GM19324 (cell line): Measurements from ENCODE around the gene ZNG1C.
"Not testable (repeated sequence)": the region's sequence is repeated elsewhere in the genome, so short reads cannot be mapped to it uniquely, and the experiment has no call there.

Experiments used
- ATAC-seq: cut with Tn5 transposase; IDR thresholded peaks from one replicate; pipeline ENCODE4 v1.9.1; 2021; ENCODE audit warnings: mild to moderate bottlenecking, moderate library complexity; ENCODE audit not compliant: unreplicated experiment, low FRiP score

Gene ZNG1C

GRCh38 chr9:68241683-68242082 lies at the start of gene ZNG1C:
Gene ZNG1C (plus strand): TSS chr9:68241983. CDS start chr9:68242032, 49 bp downstream.
- not testable (repeated sequence) for ATAC-seq

GRCh38 chr9:68242437-68242836 lies 654 bp downstream of the ZNG1C start:
- not testable (repeated sequence) for ATAC-seq

- ATAC-seq = not testable (repeated sequence)
Observed at GRCh38 chr9:68281041-68281440, 39.3 kb downstream of the ZNG1C start.

DNA sequence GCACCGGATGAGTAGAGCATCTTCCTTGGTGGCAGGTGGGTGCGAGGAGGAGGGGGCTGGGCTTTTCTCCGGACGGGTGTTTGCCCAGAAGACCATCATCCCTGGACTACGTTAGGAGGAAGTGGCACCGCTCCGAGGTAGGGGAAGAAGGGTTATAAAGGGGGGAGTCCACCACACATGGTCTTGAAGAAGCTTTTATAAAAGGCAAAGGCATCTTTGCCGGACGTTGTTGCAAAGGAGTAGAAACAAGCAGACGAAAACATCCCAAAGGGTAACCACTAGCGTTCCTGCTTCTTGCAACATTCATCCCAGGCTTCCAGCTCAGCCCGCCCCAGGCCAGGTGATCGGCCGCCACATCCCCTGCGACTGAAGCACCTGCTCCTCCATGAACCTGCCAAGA lies 60.8 kb downstream of the ZNG1C start, which contains the start of gene FOXD4L3:
TSS of gene FOXD4L3 (plus strand) at position 301 of the 400 bp plus-strand sequence. CDS start at position 386, 85 bp downstream.
- not testable (repeated sequence) for ATAC-seq

DNA sequence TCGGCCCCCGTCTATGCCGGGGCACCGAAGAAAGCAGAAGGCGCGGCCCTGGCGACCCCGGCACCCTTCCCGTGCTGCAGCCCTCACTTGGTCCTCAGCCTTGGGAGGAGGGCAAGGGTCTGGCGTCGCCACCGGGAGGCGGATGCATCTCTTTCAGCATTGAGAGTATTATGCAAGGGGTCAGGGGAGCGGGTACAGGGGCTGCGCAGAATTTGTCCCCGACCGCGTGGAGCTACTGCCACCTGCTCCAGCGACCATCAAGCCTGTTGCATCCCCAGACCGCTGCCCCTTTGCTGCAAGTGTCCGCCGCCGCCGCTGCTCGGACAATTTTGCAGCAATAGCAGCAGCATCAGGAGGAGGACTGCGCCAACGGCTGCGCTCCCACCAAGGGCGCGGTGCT lies 62.0 kb downstream of the ZNG1C start:
- ATAC-seq = not testable (repeated sequence)

DNA sequence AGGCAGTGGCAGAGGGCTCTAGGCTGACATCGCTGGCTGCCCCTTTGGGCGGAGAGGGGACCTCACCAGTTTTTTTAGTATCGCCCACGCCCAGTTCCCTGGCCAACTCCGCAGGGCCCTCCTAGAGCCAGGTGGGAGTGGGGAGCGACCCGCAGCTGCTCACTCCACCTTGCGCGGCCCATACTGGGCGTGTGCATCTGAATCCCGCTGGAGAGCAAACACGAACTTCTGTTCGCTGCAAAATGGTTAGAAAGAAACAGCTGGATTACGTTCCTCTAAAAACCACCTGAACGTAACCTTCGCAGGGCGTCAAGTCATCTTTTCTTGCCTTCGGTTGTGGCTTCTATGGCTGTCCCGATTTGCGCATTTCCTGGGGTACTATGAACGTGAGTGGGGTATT lies 62.4 kb downstream of the ZNG1C start:
- not testable (repeated sequence) for ATAC-seq

DNA sequence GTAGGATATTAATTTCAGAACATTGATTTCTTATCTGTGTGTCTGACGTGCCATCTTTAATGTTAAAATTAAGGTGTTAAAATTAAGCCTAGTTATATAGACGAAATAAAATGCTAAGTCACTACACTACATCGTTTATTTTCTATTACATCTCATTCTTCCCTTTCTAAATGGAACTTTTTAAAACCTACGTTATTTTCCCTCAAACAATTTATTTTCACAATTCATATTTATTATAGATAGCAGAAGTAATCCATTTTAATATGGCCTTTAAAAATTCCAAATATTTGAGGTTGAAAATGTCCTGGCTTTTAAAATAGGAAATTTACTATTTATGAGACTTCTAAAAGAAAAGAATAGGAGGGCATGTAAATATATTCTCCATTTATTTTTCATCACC lies 63.0 kb downstream of the ZNG1C start:
- not testable (repeated sequence) for ATAC-seq

DNA sequence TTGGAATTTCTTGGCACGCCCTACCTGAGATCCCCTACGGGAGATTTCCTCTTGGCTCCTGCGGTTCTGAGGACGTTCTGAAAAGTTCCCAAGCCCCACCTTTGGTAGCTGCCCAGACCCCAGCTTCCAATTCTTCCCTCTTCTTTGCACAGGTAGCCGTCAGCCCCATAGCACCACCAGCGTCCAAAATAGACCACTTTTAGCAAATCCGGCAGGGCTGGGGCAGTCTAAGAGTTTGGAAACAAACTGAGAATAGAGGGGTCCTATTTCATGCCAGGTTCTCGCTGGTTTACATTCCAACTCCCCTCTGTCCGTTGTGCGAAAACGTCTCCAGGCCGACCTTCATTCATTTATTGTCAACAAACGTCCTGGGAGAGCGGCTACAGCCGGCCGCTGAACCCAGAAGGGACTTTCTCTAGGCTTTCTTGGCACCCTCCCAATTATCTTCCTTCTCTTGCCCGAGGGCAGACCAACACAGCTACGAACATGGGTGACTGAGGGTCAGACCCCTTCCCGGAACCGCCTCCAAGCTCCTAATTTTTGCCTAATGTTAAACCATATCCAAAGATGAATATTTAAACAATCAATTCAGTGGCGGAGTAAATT lies 64.0 kb downstream of the ZNG1C start:
- ATAC-seq = not testable (repeated sequence)

DNA sequence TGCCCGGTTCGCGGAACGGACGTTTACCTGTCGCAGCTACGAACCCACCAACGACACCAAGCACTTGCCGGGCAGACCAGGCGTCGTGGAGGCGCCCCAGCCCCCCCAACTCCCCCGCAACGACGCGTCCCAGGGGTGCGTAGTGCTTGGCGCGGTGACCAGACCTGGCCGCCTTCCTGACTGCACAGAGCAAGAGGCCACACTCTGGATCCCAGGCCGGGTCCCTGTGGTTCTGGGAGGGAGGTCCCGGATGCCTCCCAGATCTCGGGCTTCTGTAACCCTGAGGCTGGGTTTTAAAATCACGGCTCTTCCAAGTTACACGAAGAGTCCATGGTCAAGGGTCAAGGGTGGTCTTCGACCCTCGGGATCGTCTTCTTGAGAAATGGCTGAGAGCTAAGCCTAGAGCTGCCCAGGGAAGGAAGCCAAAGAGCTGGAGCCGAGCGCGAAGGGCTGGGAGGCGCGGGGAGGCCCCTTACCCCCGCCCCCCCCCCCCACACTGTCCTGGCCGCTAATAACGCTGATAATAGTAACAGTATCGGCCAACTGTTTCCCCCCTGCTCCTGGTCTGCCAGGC lies 64.7 kb downstream of the ZNG1C start:
- ATAC-seq = not testable (repeated sequence)

DNA sequence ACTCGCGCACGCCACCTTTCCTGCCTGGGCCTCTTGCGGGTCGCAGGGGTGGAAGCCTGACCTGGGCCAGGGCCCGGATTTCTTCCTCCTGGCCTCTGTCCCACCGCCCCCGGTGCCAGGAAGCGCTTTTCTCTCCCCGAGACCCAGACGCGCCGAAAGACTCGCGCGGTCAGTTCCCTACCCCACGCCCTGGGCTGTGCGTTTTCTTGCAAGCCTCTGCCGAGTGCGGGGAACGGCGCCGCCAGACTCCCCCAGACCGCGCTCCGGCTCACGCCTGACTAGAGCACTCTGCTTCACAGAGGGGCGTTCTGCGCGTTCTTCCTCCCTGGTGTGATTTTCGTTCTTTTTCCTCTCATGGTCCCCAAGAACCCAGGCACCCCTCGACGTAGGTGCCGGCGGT lies 65.3 kb downstream of the ZNG1C start:
- not testable (repeated sequence) for ATAC-seq

DNA sequence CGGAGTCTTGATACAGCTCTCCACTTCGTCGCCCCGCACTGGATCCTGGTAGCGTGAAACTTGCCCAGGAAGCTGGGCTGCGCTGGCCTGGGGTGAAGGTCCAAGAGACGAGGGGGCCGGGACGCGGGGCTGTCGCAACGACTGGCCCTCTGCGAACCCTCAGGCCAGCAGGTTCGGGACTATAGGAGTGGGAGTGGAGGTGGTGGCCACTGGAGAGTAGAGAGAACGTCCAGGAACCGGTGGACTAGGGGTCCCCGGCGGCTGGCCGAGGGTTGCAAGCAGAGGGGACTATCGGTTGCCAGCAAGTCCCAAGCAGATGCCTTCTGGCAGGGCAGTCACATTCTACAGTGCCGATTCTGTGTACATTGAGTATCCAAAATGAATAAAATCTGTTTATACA lies 65.9 kb downstream of the ZNG1C start:
- not testable (repeated sequence) for ATAC-seq

- ATAC-seq = not testable (repeated sequence)
Observed at GRCh38 chr9:68311208-68311607, 69.4 kb downstream of the ZNG1C start.

GRCh38 chr9:68318209-68318608 lies 76.4 kb downstream of the ZNG1C start:
- ATAC-seq = not testable (repeated sequence)

DNA sequence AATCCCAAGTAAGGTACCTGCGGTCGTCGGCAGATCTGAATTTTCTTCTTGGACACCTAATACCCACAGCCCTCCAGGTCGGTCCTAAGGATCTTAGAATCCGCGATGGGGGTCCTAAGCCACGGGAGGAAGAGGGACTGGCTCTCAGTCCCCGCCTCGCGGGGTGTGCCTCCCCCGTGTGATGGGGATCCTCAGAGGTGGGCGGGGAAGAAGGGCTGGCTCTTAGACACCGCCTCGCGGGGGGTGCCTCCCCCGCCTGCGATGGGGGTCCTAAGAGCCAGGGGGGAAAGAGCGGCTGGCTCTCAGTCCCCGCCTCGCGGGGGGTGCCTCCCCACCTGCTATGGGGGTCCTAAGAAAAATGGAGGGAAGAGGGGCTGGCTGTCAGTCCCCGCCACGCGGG lies 82.0 kb downstream of the ZNG1C start:
- ATAC-seq = not testable (repeated sequence)

DNA sequence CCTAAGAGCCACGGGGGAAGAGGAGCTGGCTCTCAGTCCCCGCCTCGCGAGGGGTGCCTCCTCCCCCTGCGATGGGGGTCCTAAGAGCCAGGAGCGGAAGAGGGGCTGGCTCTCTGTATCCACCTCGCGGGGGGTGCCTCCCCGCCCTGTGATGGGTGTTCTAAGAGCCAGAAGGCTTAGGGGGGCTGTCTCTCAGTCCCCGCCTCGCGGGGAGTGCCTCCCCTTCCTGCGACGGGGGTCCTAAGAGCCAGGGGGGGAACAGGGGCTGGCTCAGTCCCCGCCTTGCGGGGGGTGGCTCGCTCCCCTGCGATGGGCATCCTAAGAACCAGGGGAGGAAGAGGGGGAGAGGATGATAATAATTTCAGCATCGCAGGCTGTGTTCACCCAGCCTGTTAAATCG lies 82.7 kb downstream of the ZNG1C start:
- not testable (repeated sequence) for ATAC-seq

GRCh38 chr9:68329106-68329505 lies 87.3 kb downstream of the ZNG1C start:
- ATAC-seq = not testable (repeated sequence)

DNA sequence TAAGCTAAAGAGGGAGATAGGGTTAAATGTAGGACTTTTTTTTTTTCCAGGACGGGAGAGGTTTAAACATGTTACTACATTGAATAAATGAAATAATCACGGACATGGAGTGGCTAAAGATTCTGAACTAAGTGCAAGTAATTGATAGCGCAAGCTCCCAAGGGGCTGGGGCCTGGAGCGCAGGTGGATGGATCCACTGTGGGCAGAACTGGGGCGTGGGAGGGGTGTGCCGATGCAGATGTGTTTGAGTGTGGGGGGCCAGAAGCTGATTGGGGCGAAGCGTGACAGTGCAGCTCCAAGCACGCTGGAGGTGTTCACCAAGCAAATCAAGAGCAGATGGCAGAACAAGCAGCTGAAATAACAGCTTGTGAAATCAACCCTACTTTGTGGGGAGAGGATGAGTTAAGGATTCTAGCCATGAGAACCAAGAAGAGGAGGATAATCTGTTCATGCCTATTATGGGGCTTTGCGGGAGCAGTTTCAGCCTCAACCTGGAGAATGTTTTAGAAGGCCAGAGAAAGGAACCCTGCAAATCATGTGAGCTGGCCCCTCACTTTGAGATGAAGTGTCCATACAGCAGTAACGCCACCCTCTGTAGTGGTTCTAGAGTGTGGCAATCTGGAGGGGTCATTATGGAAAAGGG lies 88.9 kb downstream of the ZNG1C start:
- ATAC-seq = not testable (repeated sequence)

DNA sequence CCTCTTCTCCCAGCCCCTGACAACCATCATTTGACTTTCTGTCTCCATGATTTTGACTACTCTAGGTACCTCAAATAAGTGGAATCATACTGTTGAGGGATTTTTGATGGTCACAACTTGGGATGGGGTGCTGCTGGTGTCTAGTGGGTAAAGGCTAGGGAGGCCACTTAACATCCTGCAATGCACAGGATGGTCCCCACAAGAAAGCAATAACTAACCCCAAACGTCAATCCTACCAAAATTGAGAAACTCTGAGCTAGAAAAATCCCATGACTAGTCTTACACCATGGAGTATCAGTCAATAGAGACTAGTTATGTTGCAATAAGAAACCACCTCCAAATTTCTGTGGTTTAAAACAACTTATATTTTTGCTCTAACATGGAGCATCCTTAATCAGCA lies 90.3 kb downstream of the ZNG1C start:
- ATAC-seq = not testable (repeated sequence)

DNA sequence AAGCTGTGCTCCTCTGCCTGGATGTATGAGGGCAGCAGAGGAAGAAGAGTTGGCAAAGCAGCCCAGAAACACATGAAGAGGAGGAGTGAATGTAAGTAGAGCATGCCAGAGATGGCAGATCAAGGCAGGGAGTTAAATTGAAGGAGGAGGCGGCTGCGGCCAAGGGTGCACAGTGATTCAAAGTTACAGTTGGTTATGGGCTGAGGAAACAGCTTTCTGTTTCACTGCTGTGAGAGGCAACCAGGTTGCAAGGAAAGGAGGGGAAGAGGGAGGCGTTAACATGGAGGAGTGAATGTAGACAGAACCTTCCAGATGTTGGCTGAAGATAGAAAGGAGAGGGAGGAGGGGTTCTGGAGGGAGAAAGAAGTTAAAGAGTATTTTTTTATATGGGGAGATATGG lies 94.2 kb downstream of the ZNG1C start:
- not testable (repeated sequence) for ATAC-seq

DNA sequence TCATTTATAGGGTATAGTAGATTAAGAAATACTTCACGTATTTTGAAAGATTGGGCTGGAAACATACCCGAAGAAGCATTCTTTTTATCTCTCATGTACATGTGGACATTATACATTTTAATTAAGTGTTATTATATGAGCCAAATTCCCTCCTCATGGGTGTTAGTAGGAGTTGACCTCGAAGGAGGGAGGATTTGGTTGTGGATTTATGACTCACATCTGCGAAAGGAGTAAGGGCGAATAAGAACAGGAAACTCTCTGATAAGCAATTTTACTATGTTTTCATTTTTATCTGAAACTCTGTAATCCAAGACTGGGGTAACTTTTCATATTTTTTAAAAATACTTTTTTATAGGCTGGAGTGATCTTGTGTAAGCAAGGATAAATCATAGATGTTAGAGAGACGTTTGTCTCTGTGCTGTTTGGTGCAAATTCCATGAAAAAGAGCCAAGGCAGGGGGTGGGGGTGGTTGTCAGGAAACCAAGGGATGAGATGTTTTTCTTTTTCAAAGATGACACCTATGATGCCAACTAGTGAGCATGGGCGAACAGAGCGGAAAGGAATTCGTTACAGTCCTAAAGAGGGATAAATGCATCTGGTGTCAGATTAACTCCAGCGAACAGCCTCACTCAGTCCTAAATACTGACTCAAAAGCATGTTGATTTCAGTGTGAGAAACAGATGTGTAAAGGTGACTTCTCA lies 95.0 kb downstream of the ZNG1C start:
- not testable (repeated sequence) for ATAC-seq

DNA sequence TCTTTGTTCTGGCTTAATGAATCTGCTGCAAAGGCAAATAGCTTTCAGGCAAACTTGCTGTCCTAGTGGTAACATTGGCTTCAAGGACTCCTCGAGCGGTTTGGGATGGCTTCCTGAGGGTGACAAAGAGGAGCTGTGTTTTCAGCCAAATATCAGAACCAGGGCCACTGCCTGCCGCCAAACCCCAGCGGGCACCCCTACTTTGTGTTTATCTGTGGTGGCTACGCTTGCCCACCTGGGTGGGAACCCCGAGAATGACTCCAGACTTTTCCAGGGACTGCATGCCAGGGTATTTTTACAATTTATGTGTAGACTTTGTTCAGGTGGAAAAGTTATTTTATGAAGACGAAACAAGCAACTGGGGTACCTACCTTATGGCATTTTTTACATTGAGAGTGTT lies 96.2 kb downstream of the ZNG1C start:
- ATAC-seq = not testable (repeated sequence)
